Tibial artery (tissue), 4 donors: Measurements from ENCODE around the gene ACE.

ENCODE experiments used
- DNase-seq, 2 donors: peaks; one replicate each; pipeline ENCODE4 v3.0.0-alpha.2; 2019
- H3K27ac ChIP-seq, 2 donors: fragments of 200-600 bp; sonication (generic) in 1 of 2; 1 replicate in 1 of 2; 2 replicates in 1 of 2; pipeline ENCODE4 v1.5.1; 2018 to 2019; ENCODE audit warnings: mild to moderate bottlenecking in 1 of 2
- H3K27me3 ChIP-seq, 2 donors: fragments of 200-600 bp; sonication (generic) in 1 of 2; one replicate each; pipeline versions ENCODE4 v1.5.1 to v1.6.0; 2016 to 2019
- H3K36me3 ChIP-seq, 3 donors: fragments of 200-600 bp; sonication (generic) in 2 of 3; one replicate each; pipeline ENCODE4 v1.5.1; 2016 to 2019; ENCODE audit warnings: mild to moderate bottlenecking in 2 of 3
- H3K4me1 ChIP-seq, 4 donors: fragments of 200-600 bp; sonication (generic) in 2 of 4; 1 replicate in 3 of 4; 2 replicates in 1 of 4; pipeline ENCODE4 v1.5.1; 2016 to 2019
- H3K4me3 ChIP-seq, 2 donors: fragments of 200-600 bp; sonication (generic) in 1 of 2; 1 replicate in 1 of 2; 2 replicates in 1 of 2; pipeline ENCODE4 v1.5.1; 2018 to 2019; ENCODE audit warnings: mild to moderate bottlenecking in 2 of 2
- H3K9me3 ChIP-seq, 3 donors: fragments of 200-600 bp; sonication (generic) in 1 of 3; one replicate each; pipeline ENCODE4 v1.5.1; 2016 to 2019
- intact Hi-C: fragments of 100-400 bp; cut with DNase I; formaldehyde crosslinking; loops from one replicate; pipeline ENCODE4 v1.15.0; 2023; ENCODE audit warnings: low total_unique reads
- TF ChIP-seq, protein P1 (sequence below), 2 experiments: fragments of 200-600 bp in 1 of 2; fragments of 450-650 bp in 1 of 2; IDR thresholded peaks; one replicate each; pipeline ENCODE4 v1.5.1; 2017 to 2019; ENCODE audit warnings: antibody characterized with exemption in 2 of 2, mild to moderate bottlenecking in 1 of 2, moderate library complexity in 1 of 2

The ACE gene

DNA sequence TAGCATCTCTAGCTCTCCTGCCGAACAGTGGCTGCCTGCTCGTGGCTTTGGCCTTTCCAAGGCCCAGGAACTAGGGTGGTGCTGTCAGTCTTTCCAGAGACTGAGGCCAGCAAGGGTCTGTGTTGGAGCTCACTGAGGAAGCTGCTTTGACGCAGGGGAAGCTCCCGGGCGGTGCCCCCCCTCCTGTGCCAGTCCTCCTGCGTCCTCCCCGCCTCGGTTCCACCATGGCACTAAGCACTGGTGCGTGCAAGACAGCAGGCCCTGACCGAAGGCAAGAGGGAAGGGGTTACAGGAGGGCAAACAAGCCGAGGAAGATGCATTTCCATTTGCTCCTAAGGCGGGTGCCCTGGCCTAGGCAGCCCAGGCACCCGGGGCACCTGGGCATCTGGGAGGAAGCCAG lies 35.2 kb upstream of the ACE start:
- TF ChIP-seq, protein P1, sequence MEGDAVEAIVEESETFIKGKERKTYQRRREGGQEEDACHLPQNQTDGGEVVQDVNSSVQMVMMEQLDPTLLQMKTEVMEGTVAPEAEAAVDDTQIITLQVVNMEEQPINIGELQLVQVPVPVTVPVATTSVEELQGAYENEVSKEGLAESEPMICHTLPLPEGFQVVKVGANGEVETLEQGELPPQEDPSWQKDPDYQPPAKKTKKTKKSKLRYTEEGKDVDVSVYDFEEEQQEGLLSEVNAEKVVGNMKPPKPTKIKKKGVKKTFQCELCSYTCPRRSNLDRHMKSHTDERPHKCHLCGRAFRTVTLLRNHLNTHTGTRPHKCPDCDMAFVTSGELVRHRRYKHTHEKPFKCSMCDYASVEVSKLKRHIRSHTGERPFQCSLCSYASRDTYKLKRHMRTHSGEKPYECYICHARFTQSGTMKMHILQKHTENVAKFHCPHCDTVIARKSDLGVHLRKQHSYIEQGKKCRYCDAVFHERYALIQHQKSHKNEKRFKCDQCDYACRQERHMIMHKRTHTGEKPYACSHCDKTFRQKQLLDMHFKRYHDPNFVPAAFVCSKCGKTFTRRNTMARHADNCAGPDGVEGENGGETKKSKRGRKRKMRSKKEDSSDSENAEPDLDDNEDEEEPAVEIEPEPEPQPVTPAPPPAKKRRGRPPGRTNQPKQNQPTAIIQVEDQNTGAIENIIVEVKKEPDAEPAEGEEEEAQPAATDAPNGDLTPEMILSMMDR (IDR thresholded peaks at IDR 0.05), result no peak
- Histone ChIP-seq H3K4me3 (no peak overlapping the region), H3K27me3 (peaks cover 0 to 23% of the 10 kb centered on the region in 2 donors), H3K4me1 (peaks cover 0 to 35% (median 11%) of the 10 kb centered on the region in 4 donors), H3K27ac (no peak overlapping the region), H3K9me3 (no peaks in the 10 kb centered on the region), H3K36me3 (no peaks in the 10 kb centered on the region)
- intact Hi-C loops, result no loop called here
- no peak for DNase-seq

DNA sequence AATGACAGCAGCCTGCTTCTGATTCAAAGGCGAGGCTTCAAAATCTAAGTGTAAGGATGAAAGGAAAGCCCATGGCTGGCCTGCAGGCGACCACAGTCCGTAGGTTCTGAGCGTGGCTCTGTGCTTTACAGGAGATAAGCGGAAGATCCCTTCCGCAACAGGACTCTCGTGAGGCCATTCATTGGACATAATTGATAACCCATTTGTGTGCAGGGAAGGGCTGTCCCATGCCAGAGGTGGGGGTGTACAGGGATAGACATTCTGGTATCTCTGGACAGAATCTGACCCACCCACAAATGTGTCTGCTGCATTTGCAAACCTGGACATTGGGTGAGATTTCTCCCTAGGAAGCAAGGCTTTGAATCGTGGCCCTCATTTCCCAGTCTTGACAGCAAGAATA lies 34.8 kb upstream of the ACE start:
- Histone ChIP-seq H3K27ac (no peak overlapping the region), H3K4me3 (no peak overlapping the region), H3K4me1 (peaks cover 0 to 35% (median 14%) of the 10 kb centered on the region in 4 donors), H3K27me3 (peaks cover 0 to 19% of the 10 kb centered on the region in 2 donors), H3K9me3 (no peaks in the 10 kb centered on the region), H3K36me3 (no peaks in the 10 kb centered on the region)
- DNase-seq, result no peak
- intact Hi-C loops, result no loop called here
- TF ChIP-seq, protein P1 (IDR thresholded peaks at IDR 0.05), result no peak

DNA sequence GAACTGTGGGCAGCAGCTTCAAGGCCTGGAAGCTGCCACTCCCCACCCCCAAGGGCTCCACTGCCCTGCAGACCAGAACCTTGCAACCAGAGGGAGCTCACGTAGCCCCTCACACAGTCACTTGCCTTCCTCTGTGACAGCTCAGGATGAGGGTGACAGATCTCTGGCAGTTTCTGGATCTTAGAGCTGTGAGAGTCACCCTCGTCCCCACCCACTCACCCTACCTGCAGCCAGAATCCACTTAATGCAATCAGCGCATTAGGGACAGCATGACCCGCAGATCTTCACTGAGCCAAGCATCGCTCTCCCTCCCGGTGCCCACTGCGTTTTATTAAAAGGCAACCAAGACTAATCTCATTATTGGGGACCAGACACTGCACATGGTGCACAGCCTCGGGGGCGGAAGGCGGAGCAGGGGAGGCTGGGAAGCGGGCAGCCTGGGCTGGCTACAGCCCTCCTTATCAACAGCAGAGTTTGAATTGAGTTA lies 34.3 kb upstream of the ACE start:
- H3K36me3 ChIP-seq, result no peaks in the 10 kb centered on the region
- peaks cover 0 to 13% of the 10 kb centered on the region in 2 donors for H3K27me3 ChIP-seq
- DNase-seq, result no peak
- no peak overlapping the region for H3K4me3 ChIP-seq
- intact Hi-C loops, result no loop called here
- TF ChIP-seq, protein P1 (IDR thresholded peaks at IDR 0.05), result no peak
- H3K27ac ChIP-seq, result no peak overlapping the region
- H3K9me3 ChIP-seq, result no peaks in the 10 kb centered on the region
- peaks cover 0 to 35% (median 15%) of the 10 kb centered on the region in 4 donors for H3K4me1 ChIP-seq

DNA sequence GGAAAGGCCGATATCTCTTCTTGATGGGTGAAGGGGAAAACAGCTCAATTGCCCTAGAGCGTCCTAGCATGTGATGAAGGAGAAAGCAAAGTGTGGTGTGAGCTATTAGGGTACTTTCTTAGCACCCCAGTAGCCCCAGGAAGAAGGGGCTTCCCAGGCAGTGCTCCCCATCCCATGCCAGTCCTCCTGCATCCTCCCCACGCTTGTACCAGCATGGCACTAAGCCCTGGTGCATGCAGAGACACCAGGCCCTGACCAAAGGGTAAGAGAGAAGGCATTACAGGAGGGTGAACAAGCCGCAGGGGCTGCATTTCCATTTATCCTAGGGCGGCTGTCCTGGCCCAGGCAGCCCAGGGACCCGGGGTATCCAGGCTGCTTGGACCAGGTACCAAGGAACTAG lies 33.8 kb upstream of the ACE start:
- intact Hi-C loops, result no loop called here
- TF ChIP-seq, protein P1 (IDR thresholded peaks at IDR 0.05), result no peak

DNA sequence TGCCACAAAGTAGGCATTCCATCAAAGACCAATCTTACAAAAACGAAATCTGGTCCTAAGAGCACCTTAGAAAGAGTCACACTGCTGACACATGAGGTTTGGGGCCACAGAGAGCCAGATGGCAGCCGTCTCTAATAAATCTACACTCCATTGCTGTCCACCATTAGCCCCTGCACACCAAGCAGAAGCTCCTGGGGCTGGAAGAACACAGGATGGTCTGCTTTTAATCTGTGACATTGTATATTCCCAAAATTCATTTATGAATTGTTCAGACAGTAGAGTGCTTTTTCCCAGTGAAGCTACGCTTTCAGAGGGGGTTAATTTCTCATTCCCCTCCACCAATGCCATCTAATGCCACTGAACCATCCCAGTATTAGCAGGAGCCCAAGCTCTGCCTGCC lies 32.4 kb upstream of the ACE start:
- Histone ChIP-seq H3K27ac (no peak overlapping the region), H3K4me1 (peaks cover 0 to 33% (median 13%) of the 10 kb centered on the region in 4 donors), H3K9me3 (no peaks in the 10 kb centered on the region), H3K4me3 (no peak overlapping the region), H3K27me3 (no peaks in the 10 kb centered on the region), H3K36me3 (no peaks in the 10 kb centered on the region)
- DNase-seq, result no peak
- intact Hi-C loops, result no loop called here
- TF ChIP-seq, protein P1 (IDR thresholded peaks at IDR 0.05), result no peak

More for the DNA sequence above, 33.8 kb upstream of the ACE start:
- Histone ChIP-seq H3K4me1 (peaks cover 0 to 35% (median 14%) of the 10 kb centered on the region in 4 donors), H3K9me3 (no peaks in the 10 kb centered on the region), H3K27me3 (peaks cover 0 to 9% of the 10 kb centered on the region in 2 donors), H3K36me3 (no peaks in the 10 kb centered on the region), H3K27ac (no peak overlapping the region), H3K4me3 (no peak overlapping the region)
- no peak for DNase-seq

DNA sequence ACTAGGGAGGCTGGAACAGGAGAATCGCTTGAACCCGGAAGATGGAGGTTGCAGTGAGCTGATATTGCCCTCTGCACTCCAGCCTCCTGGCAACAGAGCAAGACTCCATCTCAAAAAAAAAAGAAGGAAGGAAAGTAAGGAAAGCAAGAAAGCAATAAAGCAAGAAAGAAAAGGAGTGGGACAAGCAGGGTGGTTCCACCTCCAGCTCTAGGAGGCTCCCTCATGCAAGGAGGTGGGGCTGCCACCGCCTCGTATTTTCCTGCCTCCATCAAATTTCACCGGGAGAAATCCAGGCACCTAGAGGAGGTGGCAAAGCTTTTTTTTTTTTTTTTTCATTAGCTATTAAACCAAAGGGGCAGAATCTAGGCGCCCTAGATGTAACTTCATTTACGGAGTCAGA lies 31.8 kb upstream of the ACE start:
- intact Hi-C loops, result no loop called here
- peak overlapping the region in 1 of 2 donors; percentile 67 for H3K27ac ChIP-seq
- H3K27me3 ChIP-seq, result no peaks in the 10 kb centered on the region
- TF ChIP-seq, protein P1 (IDR thresholded peaks at IDR 0.05), result no peak
- no peak for DNase-seq
- H3K9me3 ChIP-seq, result no peaks in the 10 kb centered on the region
- peaks cover 0 to 33% (median 13%) of the 10 kb centered on the region in 4 donors for H3K4me1 ChIP-seq
- H3K36me3 ChIP-seq, result no peaks in the 10 kb centered on the region
- peak overlapping the region; percentile 61 to 65 for H3K4me3 ChIP-seq
